Stomach (tissue), 4 donors: ENCODE data around the gene RABEP2.

ENCODE experiments used
- EP300 ChIP-seq: sonication (generic); formaldehyde crosslinking; IDR thresholded peaks from one replicate; pipeline ENCODE4 v1.6.1; 2017; ENCODE audit warnings: antibody characterized with exemption
- POLR2A ChIP-seq, 4 donors: fragments of 450-650 bp; IDR thresholded peaks; one replicate each; pipeline ENCODE4 v1.6.1; 2016; ENCODE audit warnings: antibody characterized with exemption in 4 of 4, control low read depth in 2 of 4, mild to moderate bottlenecking in 1 of 4, moderate library complexity in 1 of 4
- POLR2AphosphoS5 ChIP-seq, 3 donors: sonication (generic); formaldehyde crosslinking; IDR thresholded peaks; one replicate each; pipeline ENCODE4 v1.6.1; 2016; ENCODE audit warnings: antibody characterized with exemption in 3 of 3
- TF ChIP-seq, protein P1 (sequence below), 7 experiments: fragments of 450-650 bp in 4 of 7; fragments of 200-600 bp in 3 of 7; sonication (generic) in 3 of 7; IDR thresholded peaks; one replicate each; pipeline ENCODE4 v1.5.1; 2016 to 2019; ENCODE audit warnings: antibody characterized with exemption in 7 of 7, control low read depth in 2 of 7, mild to moderate bottlenecking in 1 of 7

DNA sequence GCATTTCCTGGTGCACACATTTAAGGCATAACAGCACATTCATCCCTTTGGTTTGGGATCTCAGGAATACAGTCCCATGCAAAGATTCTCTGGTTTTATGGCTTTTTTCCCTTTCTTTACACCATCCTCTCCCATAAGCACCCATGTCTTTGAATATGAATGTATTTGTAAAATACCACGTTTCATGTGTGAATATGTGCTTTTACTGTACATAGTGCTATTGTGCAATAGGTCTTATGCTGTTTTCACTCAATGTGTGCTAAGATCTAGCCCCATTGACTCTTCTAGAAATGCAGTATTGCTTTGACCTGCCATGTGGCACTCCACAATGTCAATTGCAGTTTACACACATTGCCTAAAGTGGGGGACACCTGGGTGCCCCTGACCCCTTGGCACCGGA, 39.5 kb upstream of the RABEP2 start:
- TF ChIP-seq, protein P1, sequence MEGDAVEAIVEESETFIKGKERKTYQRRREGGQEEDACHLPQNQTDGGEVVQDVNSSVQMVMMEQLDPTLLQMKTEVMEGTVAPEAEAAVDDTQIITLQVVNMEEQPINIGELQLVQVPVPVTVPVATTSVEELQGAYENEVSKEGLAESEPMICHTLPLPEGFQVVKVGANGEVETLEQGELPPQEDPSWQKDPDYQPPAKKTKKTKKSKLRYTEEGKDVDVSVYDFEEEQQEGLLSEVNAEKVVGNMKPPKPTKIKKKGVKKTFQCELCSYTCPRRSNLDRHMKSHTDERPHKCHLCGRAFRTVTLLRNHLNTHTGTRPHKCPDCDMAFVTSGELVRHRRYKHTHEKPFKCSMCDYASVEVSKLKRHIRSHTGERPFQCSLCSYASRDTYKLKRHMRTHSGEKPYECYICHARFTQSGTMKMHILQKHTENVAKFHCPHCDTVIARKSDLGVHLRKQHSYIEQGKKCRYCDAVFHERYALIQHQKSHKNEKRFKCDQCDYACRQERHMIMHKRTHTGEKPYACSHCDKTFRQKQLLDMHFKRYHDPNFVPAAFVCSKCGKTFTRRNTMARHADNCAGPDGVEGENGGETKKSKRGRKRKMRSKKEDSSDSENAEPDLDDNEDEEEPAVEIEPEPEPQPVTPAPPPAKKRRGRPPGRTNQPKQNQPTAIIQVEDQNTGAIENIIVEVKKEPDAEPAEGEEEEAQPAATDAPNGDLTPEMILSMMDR (IDR thresholded peaks at IDR 0.05) = no peak
- TF ChIP-seq EP300 (no peak), POLR2AphosphoS5 (IDR thresholded peaks at IDR 0.05) (no peak), POLR2A (IDR thresholded peaks at IDR 0.05) (no peak)
